Osteoblast (primary cell): Measurements from ENCODE around the gene NELFB. TPM values are rescaled to one million over a fixed set of nuclear protein-coding genes. Genes with fewer than 3 reads are reported as not detected.

ENCODE experiments used
- DNase-seq: peaks from one replicate; pipeline ENCODE4 v3.0.0; 2011; ENCODE audit warnings: low spot score, mixed read lengths; ENCODE audit not compliant: insufficient read length; ENCODE audit errors: missing footprints
- H2AFZ ChIP-seq: 2 replicates; pipeline ENCODE4 v1.6.0; 2011; ENCODE audit warnings: mild to moderate bottlenecking, low read length
- H3K27ac ChIP-seq: 2 replicates; pipeline ENCODE4 v1.5.1; 2011; ENCODE audit warnings: mild to moderate bottlenecking, low read depth, low read length, moderate library complexity
- H3K27me3 ChIP-seq: 2 replicates; pipeline ENCODE4 v1.6.0; 2012; ENCODE audit warnings: mild to moderate bottlenecking, control low read depth, inconsistent platforms, low read length, moderate library complexity; ENCODE audit not compliant: insufficient read depth
- H3K36me3 ChIP-seq: 2 replicates; pipeline ENCODE4 v1.5.1; 2011; ENCODE audit warnings: mild to moderate bottlenecking, low read length, control low read depth, moderate library complexity; ENCODE audit not compliant: insufficient read depth
- H3K4me1 ChIP-seq: 2 replicates; pipeline ENCODE4 v1.5.1; 2011; ENCODE audit warnings: mild to moderate bottlenecking, low read length, control low read depth, moderate library complexity; ENCODE audit not compliant: insufficient read depth
- H3K4me2 ChIP-seq: 2 replicates; pipeline ENCODE4 v1.6.0; 2011; ENCODE audit warnings: mild to moderate bottlenecking, low read length; ENCODE audit not compliant: insufficient read depth
- H3K4me3 ChIP-seq: fragments of 200-600 bp; sonication (generic); 3 replicates; pipeline ENCODE4 v1.5.1; 2012; ENCODE audit warnings: mild to moderate bottlenecking, low read length, inconsistent platforms; ENCODE audit not compliant: insufficient read depth
- H3K79me2 ChIP-seq: 2 replicates; pipeline ENCODE4 v1.6.0; 2012; ENCODE audit warnings: mild to moderate bottlenecking, low read length, control low read depth, inconsistent platforms; ENCODE audit not compliant: insufficient read depth
- H3K9me3 ChIP-seq: 2 replicates; pipeline ENCODE4 v1.5.1; 2011; ENCODE audit warnings: low read depth, low read length, control low read depth
- H4K20me1 ChIP-seq: 2 replicates; pipeline ENCODE4 v1.6.0; 2012; ENCODE audit warnings: mild to moderate bottlenecking, low read length, control low read depth; ENCODE audit not compliant: insufficient read depth
- CTCF ChIP-seq: IDR thresholded peaks from 2 replicates; pipeline ENCODE4 v1.5.1; 2011; ENCODE audit warnings: mild to moderate bottlenecking, low read depth, low read length, moderate library complexity; ENCODE audit errors: extremely low read depth
- total RNA-seq: library from RNA; depleted of rRNA; stranded (reverse); fragments of >200 nt; gene quantifications from 2 replicates; pipeline ENCODE4 v1.2.3, GENCODE V29; 2012

The NELFB gene
- total RNA-seq, 1 donor = 47.4 TPM

GRCh38 chr9:137315581-137316011, 60.5 kb downstream of the NELFB start:
- H3K79me2 ChIP-seq = no peaks in the 10 kb centered on the region
- H3K27ac ChIP-seq = no peak overlapping the region
- no peak overlapping the region for H3K4me2 ChIP-seq
- H3K4me1 ChIP-seq = no peaks in the 10 kb centered on the region
- H4K20me1 ChIP-seq = peaks cover 3% of the 10 kb centered on the region
- H3K36me3 ChIP-seq = no peaks in the 10 kb centered on the region
- no peak overlapping the region for H2AFZ ChIP-seq
- DNase-seq = peak; percentile 96
- H3K9me3 ChIP-seq = no peaks in the 10 kb centered on the region
- no peak for TF ChIP-seq CTCF
- H3K27me3 ChIP-seq = no peaks in the 10 kb centered on the region
- no peak overlapping the region for H3K4me3 ChIP-seq

GRCh38 chr9:137316012-137316981, 61.2 kb downstream of the NELFB start:
- no peaks in the 10 kb centered on the region for H3K79me2 ChIP-seq
- no peaks in the 10 kb centered on the region for H3K4me1 ChIP-seq
- H3K36me3 ChIP-seq = no peaks in the 10 kb centered on the region
- H4K20me1 ChIP-seq = peaks cover 3% of the 10 kb centered on the region
- H2AFZ ChIP-seq = no peak overlapping the region
- H3K4me2 ChIP-seq = peak overlapping the region; percentile 51
- H3K9me3 ChIP-seq = no peaks in the 10 kb centered on the region
- no peaks in the 10 kb centered on the region for H3K27me3 ChIP-seq
- peak overlapping the region; percentile 30 for H3K4me3 ChIP-seq
- TF ChIP-seq CTCF = no peak
- H3K27ac ChIP-seq = no peak overlapping the region
- DNase-seq = peak; percentile 98

- H3K27me3 ChIP-seq = no peaks in the 10 kb centered on the region
- no peak overlapping the region for H3K27ac ChIP-seq
- no peak overlapping the region for H3K4me3 ChIP-seq
- no peak overlapping the region for H2AFZ ChIP-seq
- no peak overlapping the region for H3K4me2 ChIP-seq
- H3K36me3 ChIP-seq = no peaks in the 10 kb centered on the region
- H3K4me1 ChIP-seq = no peaks in the 10 kb centered on the region
- peak; percentile 71 for DNase-seq
- no peaks in the 10 kb centered on the region for H3K9me3 ChIP-seq
- H3K79me2 ChIP-seq = no peaks in the 10 kb centered on the region
- no peak for TF ChIP-seq CTCF
- peaks cover 3% of the 10 kb centered on the region for H4K20me1 ChIP-seq
Observed at GRCh38 chr9:137317021-137317717, 62.0 kb downstream of the NELFB start.
